HepG2 (cell line): ENCODE data around the gene NCBP2.

Experiments used
- AFF4 ChIP-seq: sonication (generic); formaldehyde crosslinking; IDR thresholded peaks from 2 replicates; pipeline ENCODE4 v1.4.0; 2020; ENCODE audit warnings: missing genetic modification reagents
- GATAD2A ChIP-seq: IDR thresholded peaks from 2 replicates; pipeline ENCODE4 v1.6.1; 2016
- PHF21A ChIP-seq: sonication (generic); formaldehyde crosslinking; IDR thresholded peaks from 2 replicates; pipeline ENCODE4 v1.5.0; 2020; ENCODE audit warnings: mild to moderate bottlenecking, missing genetic modification reagents
- ZFYVE20 ChIP-seq: sonication (generic); formaldehyde crosslinking; IDR thresholded peaks from 2 replicates; pipeline ENCODE4 v1.8.0; 2023; ENCODE audit warnings: low read depth, mild to moderate bottlenecking, moderate library complexity, missing genetic modification reagents, borderline replicate concordance
- ZKSCAN1 ChIP-seq: fragments of 150-350 bp; IDR thresholded peaks from 2 replicates; pipeline ENCODE4 v1.6.1; 2014; ENCODE audit warnings: low read length
- ZNF260 ChIP-seq: sonication (generic); formaldehyde crosslinking; IDR thresholded peaks from 2 replicates; pipeline ENCODE4 v1.4.0; 2020; ENCODE audit warnings: missing genetic modification reagents, low read depth, mild to moderate bottlenecking, borderline replicate concordance
- TF ChIP-seq, protein P1 (sequence below): sonication (generic); formaldehyde crosslinking; IDR thresholded peaks from 2 replicates; pipeline ENCODE4 v1.4.0; 2020; ENCODE audit warnings: mild to moderate bottlenecking, missing genetic modification reagents, borderline replicate concordance
- TF ChIP-seq, protein P2 (sequence below): sonication (generic); formaldehyde crosslinking; IDR thresholded peaks from 2 replicates; pipeline ENCODE4 v1.5.0; 2020; ENCODE audit warnings: mild to moderate bottlenecking, missing genetic modification reagents, moderate library complexity

GRCh38 chr3:196938576-196938975 is 3.8 kb downstream of the NCBP2 start:
- TF ChIP-seq, protein P1, sequence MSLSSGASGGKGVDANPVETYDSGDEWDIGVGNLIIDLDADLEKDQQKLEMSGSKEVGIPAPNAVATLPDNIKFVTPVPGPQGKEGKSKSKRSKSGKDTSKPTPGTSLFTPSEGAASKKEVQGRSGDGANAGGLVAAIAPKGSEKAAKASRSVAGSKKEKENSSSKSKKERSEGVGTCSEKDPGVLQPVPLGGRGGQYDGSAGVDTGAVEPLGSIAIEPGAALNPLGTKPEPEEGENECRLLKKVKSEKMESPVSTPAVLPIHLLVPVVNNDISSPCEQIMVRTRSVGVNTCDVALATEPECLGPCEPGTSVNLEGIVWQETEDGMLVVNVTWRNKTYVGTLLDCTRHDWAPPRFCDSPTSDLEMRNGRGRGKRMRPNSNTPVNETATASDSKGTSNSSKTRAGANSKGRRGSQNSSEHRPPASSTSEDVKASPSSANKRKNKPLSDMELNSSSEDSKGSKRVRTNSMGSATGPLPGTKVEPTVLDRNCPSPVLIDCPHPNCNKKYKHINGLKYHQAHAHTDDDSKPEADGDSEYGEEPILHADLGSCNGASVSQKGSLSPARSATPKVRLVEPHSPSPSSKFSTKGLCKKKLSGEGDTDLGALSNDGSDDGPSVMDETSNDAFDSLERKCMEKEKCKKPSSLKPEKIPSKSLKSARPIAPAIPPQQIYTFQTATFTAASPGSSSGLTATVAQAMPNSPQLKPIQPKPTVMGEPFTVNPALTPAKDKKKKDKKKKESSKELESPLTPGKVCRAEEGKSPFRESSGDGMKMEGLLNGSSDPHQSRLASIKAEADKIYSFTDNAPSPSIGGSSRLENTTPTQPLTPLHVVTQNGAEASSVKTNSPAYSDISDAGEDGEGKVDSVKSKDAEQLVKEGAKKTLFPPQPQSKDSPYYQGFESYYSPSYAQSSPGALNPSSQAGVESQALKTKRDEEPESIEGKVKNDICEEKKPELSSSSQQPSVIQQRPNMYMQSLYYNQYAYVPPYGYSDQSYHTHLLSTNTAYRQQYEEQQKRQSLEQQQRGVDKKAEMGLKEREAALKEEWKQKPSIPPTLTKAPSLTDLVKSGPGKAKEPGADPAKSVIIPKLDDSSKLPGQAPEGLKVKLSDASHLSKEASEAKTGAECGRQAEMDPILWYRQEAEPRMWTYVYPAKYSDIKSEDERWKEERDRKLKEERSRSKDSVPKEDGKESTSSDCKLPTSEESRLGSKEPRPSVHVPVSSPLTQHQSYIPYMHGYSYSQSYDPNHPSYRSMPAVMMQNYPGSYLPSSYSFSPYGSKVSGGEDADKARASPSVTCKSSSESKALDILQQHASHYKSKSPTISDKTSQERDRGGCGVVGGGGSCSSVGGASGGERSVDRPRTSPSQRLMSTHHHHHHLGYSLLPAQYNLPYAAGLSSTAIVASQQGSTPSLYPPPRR (CRISPR knock-in tag), result no peak
- TF ChIP-seq GATAD2A, result no peak
- no peak for TF ChIP-seq ZKSCAN1
- no peak for TF ChIP-seq PHF21A (CRISPR knock-in tag)
- no peak for TF ChIP-seq ZFYVE20 (CRISPR knock-in tag)
- TF ChIP-seq, protein P2, sequence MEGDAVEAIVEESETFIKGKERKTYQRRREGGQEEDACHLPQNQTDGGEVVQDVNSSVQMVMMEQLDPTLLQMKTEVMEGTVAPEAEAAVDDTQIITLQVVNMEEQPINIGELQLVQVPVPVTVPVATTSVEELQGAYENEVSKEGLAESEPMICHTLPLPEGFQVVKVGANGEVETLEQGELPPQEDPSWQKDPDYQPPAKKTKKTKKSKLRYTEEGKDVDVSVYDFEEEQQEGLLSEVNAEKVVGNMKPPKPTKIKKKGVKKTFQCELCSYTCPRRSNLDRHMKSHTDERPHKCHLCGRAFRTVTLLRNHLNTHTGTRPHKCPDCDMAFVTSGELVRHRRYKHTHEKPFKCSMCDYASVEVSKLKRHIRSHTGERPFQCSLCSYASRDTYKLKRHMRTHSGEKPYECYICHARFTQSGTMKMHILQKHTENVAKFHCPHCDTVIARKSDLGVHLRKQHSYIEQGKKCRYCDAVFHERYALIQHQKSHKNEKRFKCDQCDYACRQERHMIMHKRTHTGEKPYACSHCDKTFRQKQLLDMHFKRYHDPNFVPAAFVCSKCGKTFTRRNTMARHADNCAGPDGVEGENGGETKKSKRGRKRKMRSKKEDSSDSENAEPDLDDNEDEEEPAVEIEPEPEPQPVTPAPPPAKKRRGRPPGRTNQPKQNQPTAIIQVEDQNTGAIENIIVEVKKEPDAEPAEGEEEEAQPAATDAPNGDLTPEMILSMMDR, result no peak
- no peak for TF ChIP-seq ZNF260
- no peak for TF ChIP-seq AFF4
